ENCODE measurements around the gene RARA.

DNA sequence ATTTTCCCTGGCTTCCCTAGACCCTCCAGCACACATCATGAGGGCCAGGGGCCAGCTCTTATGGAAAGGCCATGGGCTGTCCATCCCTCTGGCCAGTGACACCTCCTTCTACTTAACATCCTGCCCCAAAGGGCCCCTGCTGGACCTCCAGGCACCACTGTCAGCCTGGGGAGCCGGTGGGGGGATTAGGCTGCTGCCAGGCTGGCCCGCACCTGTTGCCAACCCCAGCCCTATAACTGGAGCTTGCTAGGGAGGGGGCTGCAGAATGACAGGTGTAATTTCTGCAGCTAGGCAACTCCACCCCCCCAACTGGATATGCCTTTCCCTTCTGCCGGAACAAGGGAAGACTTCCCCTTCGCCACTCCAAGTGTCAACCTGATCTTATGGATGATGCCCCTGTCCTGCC is 12.5 kb downstream of the RARA start:
- TF ChIP-seq GATA2 (IDR thresholded peaks at IDR 0.05; ENCODE audit: low read depth, low read length), result no peak
- no peak for TF ChIP-seq GATA3 (IDR thresholded peaks at IDR 0.05; ENCODE audit: low read depth, low read length)

All from SH-SY5Y (cell line).